Sigmoid colon (tissue), 7 donors: Measurements from ENCODE around the gene POLD2. TPM values are rescaled to one million over a fixed set of nuclear protein-coding genes. Genes with fewer than 3 reads are reported as not detected.

Experiments
- DNase-seq: peaks from one replicate; pipeline ENCODE4 v3.0.0-alpha.2; 2019
- H3K27ac ChIP-seq, 4 donors: fragments of 200-600 bp; sonication (generic); one replicate each; pipeline ENCODE4 v1.5.1; 2016 to 2019; ENCODE audit warnings: mild to moderate bottlenecking in 1 of 4
- H3K27me3 ChIP-seq, 3 donors: fragments of 200-600 bp; sonication (generic); one replicate each; pipeline ENCODE4 v1.5.1; 2019; ENCODE audit warnings: mild to moderate bottlenecking in 1 of 3
- H3K36me3 ChIP-seq, 4 donors: fragments of 200-600 bp; sonication (generic); one replicate each; pipeline ENCODE4 v1.5.1; 2016 to 2019
- H3K4me1 ChIP-seq, 4 donors: fragments of 200-600 bp; sonication (generic); one replicate each; pipeline ENCODE4 v1.5.1; 2017 to 2019
- H3K4me3 ChIP-seq, 4 donors: fragments of 200-600 bp; sonication (generic); one replicate each; pipeline ENCODE4 v1.5.1; 2017 to 2019; ENCODE audit warnings: mild to moderate bottlenecking in 2 of 4, moderate library complexity in 1 of 4
- H3K9me3 ChIP-seq, 4 donors: fragments of 200-600 bp in 3 of 4; sonication (generic) in 3 of 4; one replicate each; pipeline versions ENCODE4 v1.5.1 to v1.6.1; 2013 to 2019
- EP300 ChIP-seq, 4 donors: sonication (generic); formaldehyde crosslinking; IDR thresholded peaks; one replicate each; pipeline ENCODE4 v1.6.1; 2017; ENCODE audit warnings: antibody characterized with exemption in 4 of 4
- POLR2A ChIP-seq, 2 donors: fragments of 450-650 bp; IDR thresholded peaks; one replicate each; pipeline ENCODE4 v1.6.1; 2016; ENCODE audit warnings: antibody characterized with exemption in 2 of 2, mild to moderate bottlenecking in 2 of 2, moderate library complexity in 2 of 2
- POLR2AphosphoS5 ChIP-seq, 4 donors: sonication (generic); formaldehyde crosslinking; IDR thresholded peaks; one replicate each; pipeline ENCODE4 v1.6.1; 2017; ENCODE audit warnings: antibody characterized with exemption in 4 of 4
- WGBS, 2 donors: extraction: QIAGEN DNeasy Blood & Tissue Kit; methylation state at CpG; one replicate each; pipeline ENCODE4 v1.1.7; 2013; 5-methylcytosine and 5-hydroxymethylcytosine counted together
- intact Hi-C: fragments of 100-400 bp; cut with DNase I; formaldehyde crosslinking; loops from one replicate; pipeline ENCODE4 v1.15.1; 2023
- polyA plus RNA-seq, 3 donors: library from polyadenylated mRNA; stranded (reverse); fragments of 200-250 nt; gene quantifications; one replicate each; pipeline ENCODE4 v1.2.3, GENCODE V29; 2013
- total RNA-seq, 4 donors: library from RNA; depleted of rRNA; stranded (reverse); fragments of >200 nt; gene quantifications; one replicate each; pipeline ENCODE4 v1.1.0, GENCODE V29; 2016
- TF ChIP-seq, protein P1 (sequence below), 4 experiments: fragments of 450-650 bp in 3 of 4; fragments of 200-600 bp in 1 of 4; IDR thresholded peaks; one replicate each; pipeline ENCODE4 v1.5.1; 2016 to 2019; ENCODE audit warnings: antibody characterized with exemption in 4 of 4, mild to moderate bottlenecking in 3 of 4, moderate library complexity in 2 of 4
- donor health status: healthy with polysubstance abuse.
- donor health status: Bipolar disorder and iron deficiency.
- donor health status: healthy.

The POLD2 gene
- total and polyA plus RNA-seq, 7 donors: 20.3 to 91.2 (median 35.4) TPM

DNA sequence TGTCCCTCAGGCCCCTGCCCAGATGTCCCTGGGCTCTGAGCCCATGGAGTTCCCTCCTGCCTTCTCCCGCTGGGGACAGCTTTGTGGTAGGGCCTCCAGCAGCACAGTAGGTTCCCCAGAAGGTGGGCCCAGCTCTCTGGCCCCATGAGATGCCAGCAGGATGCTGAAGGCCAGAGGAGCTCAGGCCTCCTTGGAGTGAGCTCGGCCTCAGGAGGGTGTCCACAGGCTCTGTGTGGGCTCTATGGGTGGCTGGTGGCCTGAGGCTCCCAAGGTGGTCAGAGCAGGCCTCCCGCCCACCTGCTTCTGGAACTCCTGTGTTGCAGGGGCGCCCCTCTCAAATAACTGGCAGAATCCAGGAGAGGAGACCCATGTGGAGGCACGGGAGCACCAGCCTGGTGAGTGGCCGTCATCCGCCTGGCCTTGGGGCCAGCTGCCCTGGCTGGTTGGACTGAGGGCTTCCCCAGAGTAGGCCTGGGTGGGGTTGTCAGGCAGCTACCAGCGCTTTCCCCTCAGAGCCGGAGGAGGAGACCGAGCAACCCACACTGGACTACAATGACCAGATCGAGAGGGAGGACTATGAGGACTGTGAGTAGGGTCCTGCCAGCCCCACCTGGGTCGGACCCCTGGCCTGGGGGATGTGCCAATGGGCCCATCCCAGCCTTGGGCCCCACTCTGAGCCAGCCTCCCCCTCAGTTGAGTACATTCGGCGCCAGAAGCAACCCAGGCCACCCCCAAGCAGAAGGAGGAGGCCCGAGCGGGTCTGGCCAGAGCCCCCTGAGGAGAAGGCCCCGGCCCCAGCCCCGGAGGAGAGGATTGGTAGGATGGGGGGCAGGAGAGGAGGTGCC is 16.0 kb downstream of the POLD2 start:
- Histone ChIP-seq H3K4me1 (peaks cover 0 to 29% (median 21%) of the 10 kb centered on the region in 4 donors), H3K27me3 (peaks cover 5 to 65% (median 17%) of the 10 kb centered on the region in 3 donors), H3K36me3 (peaks cover 3 to 38% (median 5%) of the 10 kb centered on the region in 4 donors), H3K4me3 (no peak overlapping the region), H3K27ac (peak overlapping the region in 3 of 4 donors; percentile 36 to 91 (median 76)), H3K9me3 (no peaks in the 10 kb centered on the region)
- TF ChIP-seq POLR2AphosphoS5 (IDR thresholded peaks at IDR 0.05) (no peak), EP300 (IDR thresholded peaks at IDR 0.05) (no peak), POLR2A (IDR thresholded peaks at IDR 0.05) (no peak)
- TF ChIP-seq, protein P1, sequence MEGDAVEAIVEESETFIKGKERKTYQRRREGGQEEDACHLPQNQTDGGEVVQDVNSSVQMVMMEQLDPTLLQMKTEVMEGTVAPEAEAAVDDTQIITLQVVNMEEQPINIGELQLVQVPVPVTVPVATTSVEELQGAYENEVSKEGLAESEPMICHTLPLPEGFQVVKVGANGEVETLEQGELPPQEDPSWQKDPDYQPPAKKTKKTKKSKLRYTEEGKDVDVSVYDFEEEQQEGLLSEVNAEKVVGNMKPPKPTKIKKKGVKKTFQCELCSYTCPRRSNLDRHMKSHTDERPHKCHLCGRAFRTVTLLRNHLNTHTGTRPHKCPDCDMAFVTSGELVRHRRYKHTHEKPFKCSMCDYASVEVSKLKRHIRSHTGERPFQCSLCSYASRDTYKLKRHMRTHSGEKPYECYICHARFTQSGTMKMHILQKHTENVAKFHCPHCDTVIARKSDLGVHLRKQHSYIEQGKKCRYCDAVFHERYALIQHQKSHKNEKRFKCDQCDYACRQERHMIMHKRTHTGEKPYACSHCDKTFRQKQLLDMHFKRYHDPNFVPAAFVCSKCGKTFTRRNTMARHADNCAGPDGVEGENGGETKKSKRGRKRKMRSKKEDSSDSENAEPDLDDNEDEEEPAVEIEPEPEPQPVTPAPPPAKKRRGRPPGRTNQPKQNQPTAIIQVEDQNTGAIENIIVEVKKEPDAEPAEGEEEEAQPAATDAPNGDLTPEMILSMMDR (IDR thresholded peaks at IDR 0.05): no peak
- no peak for DNase-seq
- 90 to 93% methylated on average over 18 of the region's 18 CpGs for WGBS, 2 donors
- intact Hi-C loops: no loop called here

DNA sequence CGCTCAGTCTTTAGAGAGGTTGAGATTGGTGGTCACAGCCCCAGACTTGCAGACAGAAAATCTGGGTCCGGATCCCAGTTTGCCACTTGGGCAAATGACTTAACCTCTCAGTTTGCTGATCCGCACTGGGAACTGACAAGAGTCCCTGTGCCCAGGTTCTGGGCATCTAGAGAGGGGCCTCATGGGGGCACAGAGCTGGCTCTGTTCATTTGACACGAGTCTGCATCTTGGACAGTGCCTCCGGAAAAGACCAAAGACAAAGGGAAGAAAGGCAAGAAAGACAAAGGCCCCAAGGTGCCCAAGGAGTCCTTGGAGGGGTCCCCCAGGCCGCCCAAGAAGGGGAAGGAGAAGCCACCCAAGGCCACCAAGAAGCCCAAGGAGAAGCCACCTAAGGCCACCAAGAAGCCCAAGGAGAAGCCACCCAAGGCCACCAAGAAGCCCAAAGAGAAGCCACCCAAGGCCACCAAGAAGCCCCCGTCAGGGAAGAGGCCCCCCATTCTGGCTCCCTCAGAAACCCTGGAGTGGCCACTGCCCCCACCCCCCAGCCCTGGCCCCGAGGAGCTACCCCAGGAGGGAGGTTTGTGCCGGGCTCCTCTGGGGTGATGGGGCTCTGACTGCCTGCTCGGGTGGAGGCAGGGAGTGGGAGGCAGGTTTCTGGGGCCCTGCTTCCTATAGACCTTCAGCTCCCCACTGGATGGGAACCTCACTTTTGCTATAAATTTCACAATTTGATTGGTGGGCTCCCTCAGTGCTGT is 16.9 kb downstream of the POLD2 start:
- Histone ChIP-seq H3K27ac (peak overlapping the region; percentile 74 to 91 (median 78)), H3K36me3 (peaks cover under 1 to 35% (median 5%) of the 10 kb centered on the region in 4 donors), H3K4me3 (peak overlapping the region in 2 of 4 donors; percentile 55 to 65), H3K27me3 (peaks cover 5 to 65% (median 17%) of the 10 kb centered on the region in 3 donors), H3K4me1 (peaks cover 0 to 29% (median 21%) of the 10 kb centered on the region in 4 donors), H3K9me3 (no peaks in the 10 kb centered on the region)
- intact Hi-C loops: no loop called here
- no peak for DNase-seq
- WGBS, 2 donors: 81 to 85% methylated on average over 10 of the region's 10 CpGs
- TF ChIP-seq, protein P1 (IDR thresholded peaks at IDR 0.05): no peak
- TF ChIP-seq EP300 (IDR thresholded peaks at IDR 0.05) (no peak), POLR2A (IDR thresholded peaks at IDR 0.05) (no peak), POLR2AphosphoS5 (IDR thresholded peaks at IDR 0.05) (no peak)

DNA sequence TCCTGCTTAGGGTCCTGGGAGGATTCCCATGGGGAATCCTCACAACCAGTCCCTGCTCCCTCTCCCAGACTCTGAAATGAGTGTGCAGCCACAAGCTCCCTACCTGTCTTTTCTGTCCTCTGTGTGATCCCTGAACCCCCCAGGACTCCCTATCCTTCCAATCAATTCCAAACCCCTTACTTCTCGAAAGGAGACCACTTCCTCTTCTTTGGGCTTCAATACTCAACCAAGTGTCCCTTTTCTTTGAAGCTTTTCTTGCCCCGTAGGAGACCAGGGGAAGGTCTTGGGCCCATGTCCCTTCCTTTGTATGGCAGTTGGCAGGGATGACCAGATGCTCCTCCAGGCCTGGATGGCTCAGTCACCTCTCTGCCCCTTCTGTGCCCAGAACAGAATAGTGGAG is 17.5 kb downstream of the POLD2 start:
- H3K4me1 ChIP-seq: peaks cover 0 to 29% (median 21%) of the 10 kb centered on the region in 4 donors
- intact Hi-C loops: no loop called here
- 66 to 78% methylated on average over 2 of the region's 2 CpGs for WGBS, 2 donors

More for the DNA sequence above, 17.5 kb downstream of the POLD2 start:
- Histone ChIP-seq H3K27me3 (peaks cover 5 to 65% (median 17%) of the 10 kb centered on the region in 3 donors), H3K4me3 (peak overlapping the region; percentile 45 to 65 (median 52)), H3K27ac (peak overlapping the region; percentile 74 to 91 (median 78)), H3K36me3 (peaks cover 0 to 29% (median 3%) of the 10 kb centered on the region in 4 donors), H3K9me3 (no peaks in the 10 kb centered on the region)
- DNase-seq: no peak
- TF ChIP-seq, protein P1 (IDR thresholded peaks at IDR 0.05): no peak
- TF ChIP-seq EP300 (IDR thresholded peaks at IDR 0.05) (no peak), POLR2A (IDR thresholded peaks at IDR 0.05) (no peak), POLR2AphosphoS5 (IDR thresholded peaks at IDR 0.05) (no peak)
